ENCODE data around the gene TRIM17. TPM values are rescaled to one million over a fixed set of nuclear protein-coding genes. Genes with fewer than 3 reads are reported as not detected.

Gene TRIM17
- total and polyA plus RNA-seq, 2 experiments from 2014 or later, result 0.86 to 1.1 TPM

DNA sequence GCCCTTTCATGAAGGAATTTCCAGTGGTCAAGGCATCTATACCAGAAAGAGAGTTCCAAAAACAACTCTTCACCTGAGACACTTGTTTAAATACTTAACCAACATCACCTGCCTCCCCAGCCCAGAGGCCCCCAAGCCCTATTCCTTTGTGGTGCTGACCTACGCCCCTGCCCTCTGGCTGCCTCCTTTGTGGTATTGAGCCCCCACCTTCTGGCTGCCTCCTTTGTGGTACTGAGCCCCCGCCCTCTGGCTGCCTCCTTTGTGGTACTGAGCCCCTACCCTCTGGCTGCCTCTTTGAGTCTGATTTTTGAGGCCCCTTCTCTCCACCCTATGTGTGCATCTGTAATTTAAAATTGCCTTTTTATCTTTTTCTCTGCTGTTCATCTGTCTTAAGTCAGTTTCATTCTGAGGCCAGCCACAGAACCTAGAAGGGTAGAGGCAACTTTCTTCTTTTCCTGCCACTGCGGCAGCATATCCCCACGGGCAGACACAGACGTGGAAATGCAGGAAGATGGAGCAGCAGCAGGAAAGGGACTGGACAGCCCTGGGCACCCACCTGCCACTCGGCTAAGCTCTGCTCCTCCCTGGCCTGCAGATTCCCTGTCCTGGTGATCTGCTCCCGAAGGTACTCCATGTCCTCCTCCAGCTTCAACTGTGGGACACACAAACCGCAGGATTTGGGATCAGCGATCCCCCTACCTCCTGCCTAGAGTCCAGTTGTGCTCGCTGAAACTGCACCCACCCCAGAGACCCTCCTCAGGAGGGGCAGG is 3.2 kb downstream of the TRIM17 start:
- Histone ChIP-seq H3K9me2 (ENCODE audit: insufficient read depth) (no peaks in the 10 kb centered on the region), H3K4me2 (no peak overlapping the region), H2AFZ (no peak overlapping the region), H3K36me3 (ENCODE audit: insufficient read depth) (no peaks in the 10 kb centered on the region), H3F3A (replicated peaks; ENCODE audit: low read depth) (0 out of 2 replicates have a peak, but pooled peaks cover 8% of the 10 kb centered on the region), H4K20me1 (replicated peaks; ENCODE audit: insufficient read depth) (peaks cover 4% of the 10 kb centered on the region), H3K4me3 (no peak overlapping the region), H3K27me3 (ENCODE audit: insufficient read depth) (peaks cover 51% of the 10 kb centered on the region), H3K79me2 (replicated peaks; ENCODE audit: insufficient read depth) (no peaks in the 10 kb centered on the region), H3K27ac (ENCODE audit: low read depth) (no peak overlapping the region), H3K4me1 (ENCODE audit: insufficient read depth) (peaks cover 17% of the 10 kb centered on the region; the same call in 1 of the 2 replicates)
- Mint-ChIP-seq H3K4me1 (peaks cover 24% of the 10 kb centered on the region), H3K27me3 (ENCODE audit: insufficient read depth, low read depth, poor library complexity) (peaks cover 46% of the 10 kb centered on the region), H3K36me3 (ENCODE audit: low read depth) (no peaks in the 10 kb centered on the region; the same call in 1 of the 3 replicates), H3K27ac (no peak overlapping the region), H3K9me3 (no peaks in the 10 kb centered on the region), H3K4me3 (no peak overlapping the region)
- no peak for TF ChIP-seq EZH2phosphoT487 (IDR thresholded peaks at IDR 0.05; ENCODE audit: unreplicated experiment)
- no peak for ATAC-seq
- no peak for DNase-seq (ENCODE audit: low spot score)

DNA sequence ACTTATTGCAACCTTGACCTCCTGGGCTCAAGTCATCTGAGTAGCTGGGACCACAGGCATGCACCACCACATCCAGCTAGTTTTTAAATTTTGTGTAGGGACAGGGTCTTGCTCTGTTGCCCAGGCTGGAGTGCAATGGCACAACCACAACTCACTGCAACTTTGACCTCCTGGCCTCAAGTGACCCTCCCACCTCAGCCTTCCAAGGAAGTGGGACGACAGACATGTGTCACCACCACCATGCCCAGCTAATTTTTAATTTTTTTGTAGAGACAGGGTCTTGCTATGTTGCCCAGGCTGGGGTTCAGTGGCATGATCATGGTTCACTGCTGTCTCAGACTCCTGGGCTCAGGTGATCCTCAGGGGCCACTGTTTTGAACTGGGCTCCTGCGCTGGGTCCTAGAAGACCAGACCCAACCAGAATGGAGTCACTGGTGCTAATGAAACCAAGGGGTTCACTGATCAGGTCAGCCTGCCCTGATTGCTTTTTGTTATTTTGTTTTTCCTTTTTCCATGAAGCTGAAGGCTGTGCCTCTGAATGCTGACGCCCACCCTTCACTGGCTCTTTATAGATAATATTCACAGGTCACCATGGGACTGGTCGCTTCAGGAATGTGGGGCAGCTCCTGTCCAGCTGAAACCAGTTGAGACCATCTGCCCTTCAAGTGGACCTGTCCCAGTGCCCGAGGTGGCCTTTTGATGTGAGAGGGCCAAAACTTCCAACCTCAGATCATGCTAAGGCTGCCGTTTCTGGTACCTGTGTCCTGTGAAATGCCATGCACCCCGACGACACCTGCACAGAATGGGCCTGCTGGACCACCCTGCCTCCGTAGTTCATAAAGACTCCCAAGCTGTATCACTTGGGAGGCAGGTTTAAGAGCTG is 4.9 kb downstream of the TRIM17 start:
- H3K4me3 ChIP-seq, result no peak overlapping the region
- Mint-ChIP-seq H3K4me3 (no peak overlapping the region), H3K27ac (no peak overlapping the region), H3K4me1 (peaks cover 18% of the 10 kb centered on the region), H3K36me3 (ENCODE audit: low read depth) (no peaks in the 10 kb centered on the region; the same call in 1 of the 3 replicates), H3K9me3 (no peaks in the 10 kb centered on the region), H3K27me3 (ENCODE audit: insufficient read depth, low read depth, poor library complexity) (peaks cover 32% of the 10 kb centered on the region)
- no peak overlapping the region for H3K4me2 ChIP-seq
- peaks cover 13% of the 10 kb centered on the region; the same call in 1 of the 2 replicates for H3K4me1 ChIP-seq (ENCODE audit: insufficient read depth)
- TF ChIP-seq ETS1 (IDR thresholded peaks at IDR 0.05) (no peak), JUNB (IDR thresholded peaks at IDR 0.05; ENCODE audit: unreplicated experiment) (no peak), NANOG (IDR thresholded peaks at IDR 0.05; ENCODE audit: borderline replicate concordance) (no peak)
- no peak overlapping the region for H2AFZ ChIP-seq
- H4K20me1 ChIP-seq (replicated peaks; ENCODE audit: insufficient read depth), result peaks cover 4% of the 10 kb centered on the region
- ATAC-seq, result no peak
- 0 out of 2 replicates have a peak, but pooled peaks cover 12% of the 10 kb centered on the region for H3F3A ChIP-seq (replicated peaks; ENCODE audit: low read depth)
- H3K27ac ChIP-seq (ENCODE audit: low read depth), result no peak overlapping the region
- peaks cover 41% of the 10 kb centered on the region for H3K27me3 ChIP-seq (ENCODE audit: insufficient read depth)
- no peaks in the 10 kb centered on the region for H3K36me3 ChIP-seq (ENCODE audit: insufficient read depth)
- H3K79me2 ChIP-seq (replicated peaks; ENCODE audit: insufficient read depth), result 0 out of 2 replicates have a peak, but pooled peaks cover 5% of the 10 kb centered on the region
- no peak for DNase-seq (ENCODE audit: low spot score)
- no peaks in the 10 kb centered on the region for H3K9me2 ChIP-seq (ENCODE audit: insufficient read depth)

- Mint-ChIP-seq H3K4me3 (no peak overlapping the region), H3K4me1 (peaks cover 18% of the 10 kb centered on the region), H3K9me3 (no peaks in the 10 kb centered on the region), H3K27ac (no peak overlapping the region), H3K36me3 (ENCODE audit: low read depth) (no peaks in the 10 kb centered on the region; the same call in 1 of the 3 replicates), H3K27me3 (ENCODE audit: insufficient read depth, low read depth, poor library complexity) (peaks cover 32% of the 10 kb centered on the region)
- Histone ChIP-seq H3F3A (replicated peaks; ENCODE audit: low read depth) (0 out of 2 replicates have a peak, but pooled peaks cover 12% of the 10 kb centered on the region), H4K20me1 (replicated peaks; ENCODE audit: insufficient read depth) (peaks cover 4% of the 10 kb centered on the region), H3K79me2 (replicated peaks; ENCODE audit: insufficient read depth) (peaks cover 5% of the 10 kb centered on the region; the same call in 1 of the 2 replicates), H3K36me3 (ENCODE audit: insufficient read depth) (no peaks in the 10 kb centered on the region), H3K4me1 (ENCODE audit: insufficient read depth) (peaks cover 13% of the 10 kb centered on the region; the same call in 1 of the 2 replicates), H3K4me3 (no peak overlapping the region), H2AFZ (no peak overlapping the region), H3K4me2 (no peak overlapping the region), H3K9me2 (ENCODE audit: insufficient read depth) (no peaks in the 10 kb centered on the region), H3K27ac (ENCODE audit: low read depth) (no peak overlapping the region), H3K27me3 (ENCODE audit: insufficient read depth) (peaks cover 41% of the 10 kb centered on the region)
- ATAC-seq (no peak), DNase-seq (ENCODE audit: low spot score) (no peak)
- no peak for TF ChIP-seq ZNF114 (CRISPR knock-in tag; IDR thresholded peaks at IDR 0.05)
- TF ChIP-seq, protein P1, sequence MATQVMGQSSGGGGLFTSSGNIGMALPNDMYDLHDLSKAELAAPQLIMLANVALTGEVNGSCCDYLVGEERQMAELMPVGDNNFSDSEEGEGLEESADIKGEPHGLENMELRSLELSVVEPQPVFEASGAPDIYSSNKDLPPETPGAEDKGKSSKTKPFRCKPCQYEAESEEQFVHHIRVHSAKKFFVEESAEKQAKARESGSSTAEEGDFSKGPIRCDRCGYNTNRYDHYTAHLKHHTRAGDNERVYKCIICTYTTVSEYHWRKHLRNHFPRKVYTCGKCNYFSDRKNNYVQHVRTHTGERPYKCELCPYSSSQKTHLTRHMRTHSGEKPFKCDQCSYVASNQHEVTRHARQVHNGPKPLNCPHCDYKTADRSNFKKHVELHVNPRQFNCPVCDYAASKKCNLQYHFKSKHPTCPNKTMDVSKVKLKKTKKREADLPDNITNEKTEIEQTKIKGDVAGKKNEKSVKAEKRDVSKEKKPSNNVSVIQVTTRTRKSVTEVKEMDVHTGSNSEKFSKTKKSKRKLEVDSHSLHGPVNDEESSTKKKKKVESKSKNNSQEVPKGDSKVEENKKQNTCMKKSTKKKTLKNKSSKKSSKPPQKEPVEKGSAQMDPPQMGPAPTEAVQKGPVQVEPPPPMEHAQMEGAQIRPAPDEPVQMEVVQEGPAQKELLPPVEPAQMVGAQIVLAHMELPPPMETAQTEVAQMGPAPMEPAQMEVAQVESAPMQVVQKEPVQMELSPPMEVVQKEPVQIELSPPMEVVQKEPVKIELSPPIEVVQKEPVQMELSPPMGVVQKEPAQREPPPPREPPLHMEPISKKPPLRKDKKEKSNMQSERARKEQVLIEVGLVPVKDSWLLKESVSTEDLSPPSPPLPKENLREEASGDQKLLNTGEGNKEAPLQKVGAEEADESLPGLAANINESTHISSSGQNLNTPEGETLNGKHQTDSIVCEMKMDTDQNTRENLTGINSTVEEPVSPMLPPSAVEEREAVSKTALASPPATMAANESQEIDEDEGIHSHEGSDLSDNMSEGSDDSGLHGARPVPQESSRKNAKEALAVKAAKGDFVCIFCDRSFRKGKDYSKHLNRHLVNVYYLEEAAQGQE (IDR thresholded peaks at IDR 0.05; ENCODE audit: unreplicated experiment), result no peak
Measured at GRCh38 chr1:228411121-228411520, 5.5 kb downstream of the TRIM17 start.
